Sigmoid colon (tissue), 7 donors: ENCODE data around the gene ERG. TPM values are rescaled to one million over a fixed set of nuclear protein-coding genes. Genes with fewer than 3 reads are reported as not detected.

Source experiments
- DNase-seq: peaks from one replicate; pipeline ENCODE4 v3.0.0-alpha.2; 2019
- H3K27ac ChIP-seq, 4 donors: fragments of 200-600 bp; sonication (generic); one replicate each; pipeline ENCODE4 v1.5.1; 2016 to 2019; ENCODE audit warnings: mild to moderate bottlenecking in 1 of 4
- H3K27me3 ChIP-seq, 3 donors: fragments of 200-600 bp; sonication (generic); one replicate each; pipeline ENCODE4 v1.5.1; 2019; ENCODE audit warnings: mild to moderate bottlenecking in 1 of 3
- H3K36me3 ChIP-seq, 4 donors: fragments of 200-600 bp; sonication (generic); one replicate each; pipeline ENCODE4 v1.5.1; 2016 to 2019
- H3K4me1 ChIP-seq, 4 donors: fragments of 200-600 bp; sonication (generic); one replicate each; pipeline ENCODE4 v1.5.1; 2017 to 2019
- H3K4me3 ChIP-seq, 4 donors: fragments of 200-600 bp; sonication (generic); one replicate each; pipeline ENCODE4 v1.5.1; 2017 to 2019; ENCODE audit warnings: mild to moderate bottlenecking in 2 of 4, moderate library complexity in 1 of 4
- H3K9me3 ChIP-seq, 4 donors: fragments of 200-600 bp in 3 of 4; sonication (generic) in 3 of 4; one replicate each; pipeline versions ENCODE4 v1.5.1 to v1.6.1; 2013 to 2019
- CTCF ChIP-seq, 4 experiments: fragments of 450-650 bp in 3 of 4; fragments of 200-600 bp in 1 of 4; IDR thresholded peaks; one replicate each; pipeline ENCODE4 v1.5.1; 2016 to 2019; ENCODE audit warnings: antibody characterized with exemption in 4 of 4, mild to moderate bottlenecking in 3 of 4, moderate library complexity in 2 of 4
- EP300 ChIP-seq, 4 donors: sonication (generic); formaldehyde crosslinking; IDR thresholded peaks; one replicate each; pipeline ENCODE4 v1.6.1; 2017; ENCODE audit warnings: antibody characterized with exemption in 4 of 4
- POLR2A ChIP-seq, 2 donors: fragments of 450-650 bp; IDR thresholded peaks; one replicate each; pipeline ENCODE4 v1.6.1; 2016; ENCODE audit warnings: antibody characterized with exemption in 2 of 2, mild to moderate bottlenecking in 2 of 2, moderate library complexity in 2 of 2
- POLR2AphosphoS5 ChIP-seq, 4 donors: sonication (generic); formaldehyde crosslinking; IDR thresholded peaks; one replicate each; pipeline ENCODE4 v1.6.1; 2017; ENCODE audit warnings: antibody characterized with exemption in 4 of 4
- WGBS, 2 donors: extraction: QIAGEN DNeasy Blood & Tissue Kit; methylation state at CpG; one replicate each; pipeline ENCODE4 v1.1.7; 2013; 5-methylcytosine and 5-hydroxymethylcytosine counted together
- intact Hi-C: fragments of 100-400 bp; cut with DNase I; formaldehyde crosslinking; loops from one replicate; pipeline ENCODE4 v1.15.1; 2023
- polyA plus RNA-seq, 3 donors: library from polyadenylated mRNA; stranded (reverse); fragments of 200-250 nt; gene quantifications; one replicate each; pipeline ENCODE4 v1.2.3, GENCODE V29; 2013
- total RNA-seq, 4 donors: library from RNA; depleted of rRNA; stranded (reverse); fragments of >200 nt; gene quantifications; one replicate each; pipeline ENCODE4 v1.1.0, GENCODE V29; 2016
- donor health status: healthy with polysubstance abuse.
- donor health status: Bipolar disorder and iron deficiency.
- donor health status: healthy.

Gene ERG
- total and polyA plus RNA-seq, 7 donors: 1.8 to 6.4 (median 4.1) TPM

- no peak for DNase-seq
- Histone ChIP-seq H3K27me3 (no peaks in the 10 kb centered on the region), H3K4me1 (no peaks in the 10 kb centered on the region), H3K9me3 (no peaks in the 10 kb centered on the region), H3K27ac (no peak overlapping the region), H3K36me3 (no peaks in the 10 kb centered on the region), H3K4me3 (no peak overlapping the region)
- TF ChIP-seq EP300 (IDR thresholded peaks at IDR 0.05) (no peak), POLR2AphosphoS5 (IDR thresholded peaks at IDR 0.05) (no peak), CTCF (IDR thresholded peaks at IDR 0.05) (no peak), POLR2A (IDR thresholded peaks at IDR 0.05) (no peak)
- 77 to 82% methylated on average over 2 of the region's 2 CpGs for WGBS, 2 donors
- intact Hi-C loops: no loop called here
These were observed 35.6 kb upstream of the ERG start for GRCh38 chr21:38533887-38534286.

DNA sequence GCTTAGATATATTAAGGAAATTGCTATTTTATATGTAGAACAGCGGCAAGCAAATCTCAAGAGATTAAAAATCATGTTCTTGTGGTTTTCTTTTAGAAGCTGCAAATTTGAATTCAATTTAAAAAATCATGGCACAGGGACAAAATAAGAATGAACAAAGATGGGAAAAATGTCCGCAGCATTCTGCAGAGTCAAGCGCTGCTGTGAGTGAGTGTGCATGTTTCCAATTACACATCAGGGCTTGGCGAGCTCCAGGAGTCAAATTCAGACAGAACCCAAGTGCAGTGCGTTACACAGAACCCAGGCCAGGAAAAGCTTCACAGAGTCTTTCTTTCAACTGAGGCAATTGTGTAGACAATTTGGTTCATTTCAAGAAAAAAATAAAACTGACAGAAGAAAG, 33.3 kb upstream of the ERG start:
- intact Hi-C loops: no loop called here
- H3K27ac ChIP-seq: no peak overlapping the region
- WGBS, 2 donors: 70 to 93% methylated on average over 5 of the region's 5 CpGs
- H3K4me1 ChIP-seq: no peaks in the 10 kb centered on the region
- peak; percentile 68 for DNase-seq
- no peak overlapping the region for H3K4me3 ChIP-seq
- TF ChIP-seq POLR2A (IDR thresholded peaks at IDR 0.05): no peak
- no peak for TF ChIP-seq POLR2AphosphoS5 (IDR thresholded peaks at IDR 0.05)
- TF ChIP-seq CTCF (IDR thresholded peaks at IDR 0.05): no peak
- TF ChIP-seq EP300 (IDR thresholded peaks at IDR 0.05): no peak
- no peaks in the 10 kb centered on the region for H3K36me3 ChIP-seq
- no peaks in the 10 kb centered on the region for H3K9me3 ChIP-seq
- H3K27me3 ChIP-seq: no peaks in the 10 kb centered on the region

- intact Hi-C loops: no loop called here
- peaks cover 0 to 4% (median 0%) of the 10 kb centered on the region in 3 donors for H3K27me3 ChIP-seq
- 81 to 92% methylated on average over 5 of the region's 5 CpGs for WGBS, 2 donors
- no peak overlapping the region for H3K27ac ChIP-seq
- H3K4me3 ChIP-seq: no peak overlapping the region
- TF ChIP-seq CTCF (IDR thresholded peaks at IDR 0.05) (no peak), EP300 (IDR thresholded peaks at IDR 0.05) (no peak), POLR2A (IDR thresholded peaks at IDR 0.05) (no peak), POLR2AphosphoS5 (IDR thresholded peaks at IDR 0.05) (no peak)
- H3K4me1 ChIP-seq: no peaks in the 10 kb centered on the region
- no peak for DNase-seq
- no peaks in the 10 kb centered on the region for H3K9me3 ChIP-seq
- H3K36me3 ChIP-seq: no peaks in the 10 kb centered on the region
These were observed 32.8 kb upstream of the ERG start for GRCh38 chr21:38531039-38531541.

DNA sequence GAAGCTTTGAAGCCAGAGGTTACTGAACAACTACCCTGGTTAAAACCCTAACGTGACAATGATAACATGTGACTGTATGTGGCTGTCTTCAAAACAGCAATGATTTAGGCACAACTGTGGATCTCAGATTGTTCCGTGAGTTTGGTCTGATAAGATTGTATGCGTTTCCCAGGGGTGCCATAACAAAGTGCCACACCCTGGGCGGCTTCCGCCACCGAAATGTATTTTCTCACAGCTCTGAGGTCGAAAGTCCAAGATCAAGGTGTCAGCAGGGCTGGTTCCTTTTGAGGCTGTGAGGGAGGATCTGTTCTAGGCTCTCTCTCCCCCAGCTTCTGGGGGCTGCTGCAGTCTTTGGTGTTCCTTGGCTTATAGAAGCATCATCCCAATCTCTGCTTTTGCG, 29.5 kb upstream of the ERG start:
- Histone ChIP-seq H3K4me3 (no peak overlapping the region), H3K27ac (no peak overlapping the region), H3K36me3 (no peaks in the 10 kb centered on the region), H3K27me3 (peaks cover 0 to 4% (median 0%) of the 10 kb centered on the region in 3 donors), H3K9me3 (no peaks in the 10 kb centered on the region), H3K4me1 (no peaks in the 10 kb centered on the region)
- 23 to 79% methylated on average over 8 of the region's 8 CpGs for WGBS, 2 donors
- intact Hi-C loops: no loop called here
- no peak for DNase-seq
- TF ChIP-seq POLR2A (IDR thresholded peaks at IDR 0.05) (no peak), CTCF (IDR thresholded peaks at IDR 0.05) (no peak), EP300 (IDR thresholded peaks at IDR 0.05) (no peak), POLR2AphosphoS5 (IDR thresholded peaks at IDR 0.05) (no peak)

DNA sequence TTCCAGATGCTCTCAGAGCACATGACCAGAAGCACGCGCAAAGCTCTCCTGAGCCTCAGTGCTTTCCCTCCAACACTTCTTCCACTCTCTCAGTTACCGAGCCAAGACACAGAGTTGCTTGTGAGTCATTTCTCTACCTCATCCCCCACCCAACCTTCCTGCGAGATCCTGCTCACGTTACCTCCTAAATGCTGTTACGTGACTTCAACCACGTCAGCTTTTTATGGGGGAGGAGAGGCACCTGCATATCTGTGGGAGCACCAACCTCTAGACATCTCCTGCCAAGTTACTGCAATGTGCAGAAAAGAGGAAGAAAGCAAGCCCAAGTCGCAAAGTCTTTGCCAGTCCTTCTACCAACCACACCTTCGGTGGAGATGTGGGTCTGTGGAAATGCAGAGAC, 27.2 kb upstream of the ERG start:
- TF ChIP-seq CTCF (IDR thresholded peaks at IDR 0.05) (no peak), EP300 (IDR thresholded peaks at IDR 0.05) (no peak)
- Histone ChIP-seq H3K4me1 (no peaks in the 10 kb centered on the region), H3K27ac (no peak overlapping the region), H3K4me3 (no peak overlapping the region), H3K27me3 (peaks cover 0 to 4% (median 0%) of the 10 kb centered on the region in 3 donors), H3K9me3 (no peaks in the 10 kb centered on the region), H3K36me3 (no peaks in the 10 kb centered on the region)
- intact Hi-C loops: no loop called here
- 77 to 83% methylated on average over 9 of the region's 9 CpGs for WGBS, 2 donors
- no peak for DNase-seq
